Heart left ventricle (tissue), 16 donors: ENCODE results near the gene DHX8. TPM values are rescaled to one million over a fixed set of nuclear protein-coding genes. Genes with fewer than 3 reads are reported as not detected.
"Not testable (repeated sequence)": the region's sequence is repeated elsewhere in the genome, so short reads cannot be mapped to it uniquely, and the experiment has no call there.

Source experiments
- ATAC-seq, 4 donors: fragments of 200-7000 bp; cut with Tn5 transposase; one replicate each; pipeline ENCODE4 v1.9.1; 2020 to 2022; ENCODE audit warnings: moderate library complexity in 4 of 4, mild to moderate bottlenecking in 3 of 4, moderate number of reproducible peaks in 1 of 4
- DNase-seq, 5 donors: peaks; one replicate each; pipeline ENCODE4 v3.0.0-alpha.2; 2020
- H3K27ac ChIP-seq, 12 donors: fragments of 200-600 bp; sonication (generic) in 4 of 12; one replicate each; pipeline versions ENCODE4 v1.5.0 to v1.8.0; 2016 to 2022; ENCODE audit warnings: mild to moderate bottlenecking in 2 of 12
- H3K27me3 ChIP-seq, 9 donors: fragments of 200-600 bp; sonication (generic) in 2 of 9; one replicate each; pipeline versions ENCODE4 v1.5.1 to v1.8.0; 2016 to 2022; ENCODE audit warnings: mild to moderate bottlenecking in 3 of 9
- H3K36me3 ChIP-seq, 9 donors: fragments of 200-600 bp; sonication (generic) in 2 of 9; one replicate each; pipeline versions ENCODE4 v1.5.0 to v1.8.0; 2018 to 2022; ENCODE audit warnings: mild to moderate bottlenecking in 2 of 9
- H3K4me1 ChIP-seq, 12 donors: fragments of 200-600 bp; sonication (generic) in 4 of 12; one replicate each; pipeline versions ENCODE4 v1.5.0 to v1.8.0; 2016 to 2022; ENCODE audit warnings: mild to moderate bottlenecking in 3 of 12
- H3K4me3 ChIP-seq, 12 donors: fragments of 200-600 bp; sonication (generic) in 4 of 12; one replicate each; pipeline versions ENCODE4 v1.5.0 to v1.8.0; 2017 to 2022; ENCODE audit warnings: mild to moderate bottlenecking in 9 of 12, moderate library complexity in 4 of 12
- H3K9me3 ChIP-seq, 12 donors: fragments of 200-600 bp; sonication (generic) in 4 of 12; one replicate each; pipeline versions ENCODE4 v1.5.0 to v1.8.0; 2016 to 2022; ENCODE audit warnings: mild to moderate bottlenecking in 1 of 12
- POLR2A ChIP-seq, 2 donors: fragments of 450-650 bp; IDR thresholded peaks; one replicate each; pipeline ENCODE4 v1.6.1; 2017; ENCODE audit warnings: antibody characterized with exemption in 2 of 2, mild to moderate bottlenecking in 2 of 2, moderate library complexity in 2 of 2
- WGBS, 4 donors: extraction: QIAGEN DNeasy Blood & Tissue Kit in 2 of 4; methylation state at CpG; one replicate each; pipeline versions ENCODE4 v1.1.5 to v1.1.7; 2013 to 2018; 5-methylcytosine and 5-hydroxymethylcytosine counted together
- intact Hi-C, 10 donors: fragments of 100-400 bp; cut with DNase I; formaldehyde crosslinking; loops; one replicate each; pipeline versions ENCODE4 v1.11.1 to v1.14.2; 2022
- polyA plus RNA-seq, 2 donors: library from polyadenylated mRNA; stranded (reverse); fragments of 200-250 nt; gene quantifications; one replicate each; pipeline ENCODE4 v1.2.3, GENCODE V29; 2013
- total RNA-seq, 9 donors: library from RNA; depleted of rRNA in 2 of 9; stranded (reverse); fragments of >200 nt in 2 of 9; fragmentation: NEBNext Ultra II Directional in 3 of 9; extraction: Animal tissue kit (Norgen Biotek cat#: 25700) in 3 of 9; gene quantifications; one replicate each; pipeline versions ENCODE4 v1.1.0 to v1.2.4, GENCODE V29; 2016 to 2023
- TF ChIP-seq, protein P1 (sequence below), 12 donors: fragments of 200-600 bp; sonication (generic) in 4 of 12; IDR thresholded peaks; one replicate each; pipeline versions ENCODE4 v1.5.0 to v1.8.0; 2018 to 2022; ENCODE audit warnings: antibody characterized with exemption in 12 of 12, mild to moderate bottlenecking in 5 of 12
- donor health status: ischemic (EF 13 %, LVEDD 7.1; RV severe dilation, severe dysfunction).
- donor health status: healthy with polysubstance abuse.
- donor health status: DM: no; HTN: yes; CAD: no.
- donor health status: DM: no; HTN: no; CAD: no.
- donor health status: ischemic (EF 25% LVEDD 6.9; RV normal size, moderate dysfunction).
- donor health status: ischemic (EF 25% LVEDD 5.7; RV mildly dilated, moderate dysfunction).
- donor health status: healthy.
- donor health status: DM: yes; HTN: yes; CAD: no.
- donor health status: ischemic (EF 35%, LVEDD 5.7; RV mildly dilated, moderate dysfunction).
- donor health status: nonischemic (EF 11% LVEDD 7.7; RV severe dilation, severe dysfunction).
- donor health status: DM: yes; HTN: yes; CAD: no.
- donor health status: PGD.
- donor health status: ischemic (EF 29% LVEDD 5.4; RV normal size, mild dysfunction).
- donor health status: nonischemic (EF 23%, LVEDD 6.1; RV moderate dilation, normal function).

DHX8 gene
- total and polyA plus RNA-seq, 11 donors: 13.4 to 41.0 (median 28.1) TPM

DNA sequence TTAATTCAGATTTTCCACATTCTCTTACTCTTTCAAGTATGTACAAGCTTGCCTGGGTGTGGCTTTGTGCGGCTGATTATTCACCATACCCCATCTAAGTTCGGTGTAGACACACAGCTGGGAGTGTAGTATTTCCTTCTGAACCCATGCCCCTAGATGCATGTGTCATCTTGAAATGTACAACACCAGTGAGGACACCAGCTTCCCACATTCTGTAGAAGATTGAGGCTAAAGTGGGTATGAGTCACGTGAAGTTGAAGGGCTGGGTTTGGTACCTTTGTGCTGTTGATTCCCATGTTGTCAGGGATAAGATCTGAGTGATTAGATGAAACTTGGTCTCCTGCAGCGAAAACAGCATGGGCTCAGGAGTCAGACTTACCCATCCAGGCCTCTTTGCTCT, 14.6 kb upstream of the DHX8 start:
- TF ChIP-seq POLR2A (IDR thresholded peaks at IDR 0.05): no peak
- TF ChIP-seq, protein P1, sequence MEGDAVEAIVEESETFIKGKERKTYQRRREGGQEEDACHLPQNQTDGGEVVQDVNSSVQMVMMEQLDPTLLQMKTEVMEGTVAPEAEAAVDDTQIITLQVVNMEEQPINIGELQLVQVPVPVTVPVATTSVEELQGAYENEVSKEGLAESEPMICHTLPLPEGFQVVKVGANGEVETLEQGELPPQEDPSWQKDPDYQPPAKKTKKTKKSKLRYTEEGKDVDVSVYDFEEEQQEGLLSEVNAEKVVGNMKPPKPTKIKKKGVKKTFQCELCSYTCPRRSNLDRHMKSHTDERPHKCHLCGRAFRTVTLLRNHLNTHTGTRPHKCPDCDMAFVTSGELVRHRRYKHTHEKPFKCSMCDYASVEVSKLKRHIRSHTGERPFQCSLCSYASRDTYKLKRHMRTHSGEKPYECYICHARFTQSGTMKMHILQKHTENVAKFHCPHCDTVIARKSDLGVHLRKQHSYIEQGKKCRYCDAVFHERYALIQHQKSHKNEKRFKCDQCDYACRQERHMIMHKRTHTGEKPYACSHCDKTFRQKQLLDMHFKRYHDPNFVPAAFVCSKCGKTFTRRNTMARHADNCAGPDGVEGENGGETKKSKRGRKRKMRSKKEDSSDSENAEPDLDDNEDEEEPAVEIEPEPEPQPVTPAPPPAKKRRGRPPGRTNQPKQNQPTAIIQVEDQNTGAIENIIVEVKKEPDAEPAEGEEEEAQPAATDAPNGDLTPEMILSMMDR (IDR thresholded peaks at IDR 0.05): no peak
- ATAC-seq (no peak), DNase-seq (no peak)
- Histone ChIP-seq H3K27ac (no peak overlapping the region), H3K36me3 (no peaks in the 10 kb centered on the region), H3K27me3 (no peaks in the 10 kb centered on the region), H3K9me3 (no peaks in the 10 kb centered on the region), H3K4me1 (peaks cover 0 to 17% (median 3%) of the 10 kb centered on the region in 12 donors), H3K4me3 (no peak overlapping the region)
- 89 to 94% (median 91%) methylated on average over 4 of the region's 4 CpGs for WGBS, 4 donors
- intact Hi-C loops: loop anchor here in 2 of 10 donors (5.0 kb wide), 1 partner anchor 52 kb away; no protein-coding TSS in a partner anchor

- intact Hi-C loops: no loop called here
- Histone ChIP-seq H3K4me3 (no peak overlapping the region), H3K4me1 (peaks cover 0 to 17% (median 3%) of the 10 kb centered on the region in 12 donors), H3K36me3 (no peaks in the 10 kb centered on the region), H3K27me3 (no peaks in the 10 kb centered on the region), H3K9me3 (no peaks in the 10 kb centered on the region), H3K27ac (no peak overlapping the region)
- WGBS, 4 donors: 77 to 92% (median 78%) methylated on average over 2 of the region's 2 CpGs
- DNase-seq (no peak), ATAC-seq (no peak)
- no peak for TF ChIP-seq POLR2A (IDR thresholded peaks at IDR 0.05)
- TF ChIP-seq, protein P1 (IDR thresholded peaks at IDR 0.05): no peak
Measured at GRCh38 chr17:43471585-43472160, 12.1 kb upstream of the DHX8 start.

GRCh38 chr17:43475494-43476089, 8.2 kb upstream of the DHX8 start:
- Histone ChIP-seq H3K4me3 (no peak overlapping the region), H3K27ac (no peak overlapping the region), H3K27me3 (no peaks in the 10 kb centered on the region), H3K36me3 (no peaks in the 10 kb centered on the region), H3K4me1 (no peaks in the 10 kb centered on the region), H3K9me3 (no peaks in the 10 kb centered on the region)
- WGBS, 4 donors: 89 to 92% (median 91%) methylated on average over 11 of the region's 11 CpGs
- TF ChIP-seq, protein P1 (IDR thresholded peaks at IDR 0.05): no peak
- TF ChIP-seq POLR2A (IDR thresholded peaks at IDR 0.05): no peak
- no peak for ATAC-seq
- DNase-seq: no peak
- intact Hi-C loops: no loop called here

DNA sequence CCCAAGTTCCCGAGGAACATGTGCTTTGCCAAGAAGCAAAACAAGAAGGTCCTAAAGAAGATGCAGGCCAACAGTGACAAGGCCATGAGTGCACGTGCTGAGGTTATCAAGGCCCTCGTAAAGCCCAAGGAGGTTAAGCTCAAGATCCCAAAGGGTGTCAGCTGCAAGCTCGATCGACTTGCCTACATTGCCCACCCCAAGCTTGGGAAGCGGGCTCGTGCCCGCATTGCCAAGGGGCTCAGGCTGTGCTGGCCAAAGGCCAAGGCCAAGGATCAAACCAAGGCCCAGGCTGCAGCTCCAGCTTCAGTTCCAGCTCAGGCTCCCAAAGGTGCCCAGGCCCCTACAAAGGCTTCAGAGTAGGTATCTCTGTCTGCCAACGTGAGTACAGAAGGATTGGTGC, 7.5 kb upstream of the DHX8 start:
- ATAC-seq, H3K27ac ChIP-seq, H3K4me3 ChIP-seq, H3K36me3 ChIP-seq, intact Hi-C loops, H3K4me1 ChIP-seq, H3K9me3 ChIP-seq, DNase-seq, H3K27me3 ChIP-seq: not testable (repeated sequence)
- WGBS, 4 donors: 81 to 93% (median 90%) methylated on average over 6 to 9 of the region's 9 CpGs
